HepG2 (cell line): ENCODE results near the gene TMEM145. TPM values are rescaled to one million over a fixed set of nuclear protein-coding genes. Genes with fewer than 3 reads are reported as not detected.

Experiments used
- ATAC-seq: fragments of 200-7000 bp; cut with Tn5 transposase; 3 replicates; pipeline ENCODE4 v1.9.1; 2020; ENCODE audit warnings: mild to moderate bottlenecking, moderate library complexity
- BruUV-seq: library from RNA; stranded (reverse); fragments of 400-500 nt; replicated peaks from 2 replicates; lab custom pipeline; 2021; lab: Mats Ljungman, UMichigan
- CTCF ChIA-PET: fragments of 300-600 bp; formaldehyde crosslinking; extraction: SDS; loops from one replicate; lab custom pipeline; 2021; ENCODE audit warnings: low total read pairs, inconsistent platforms, low intra/inter-chr PET ratio; lab: Yijun Ruan, JAX
- POLR2A ChIA-PET: fragments of 350-600 bp; sonication (Branson Sonifier 250); formaldehyde crosslinking; loops from one replicate; lab custom pipeline; 2020; ENCODE audit warnings: antibody characterized with exemption, inconsistent platforms; lab: Yijun Ruan, JAX
- DNase-seq: peaks from one replicate; pipeline ENCODE4 v3.0.0-alpha.2; 2015; ENCODE audit warnings: low spot score
- FAIRE-seq: peaks from 3 replicates; lab custom pipeline; 2011; peaks lifted over from hg19 to GRCh38; lab: Jason Lieb, UNC
- H2AFZ ChIP-seq: one replicate; pipeline ENCODE4 v1.6.1; 2011; ENCODE audit warnings: low read length, inconsistent platforms
- H3K27ac ChIP-seq: fragments of 300-600 bp; 3 replicates; pipeline ENCODE4 v1.8.0; 2011; ENCODE audit warnings: mixed run types, mild to moderate bottlenecking, mixed read lengths, low read length, inconsistent platforms; ENCODE audit not compliant: insufficient read depth; ENCODE audit errors: extremely low read length
- H3K27me3 ChIP-seq, 2 experiments: fragments of 200-600 bp in 1 of 2; 2 replicates in 1 of 2; 3 replicates in 1 of 2; pipeline versions ENCODE4 v1.6.0 to v1.8.0; 2011; ENCODE audit warnings: low read length in 2 of 2, mild to moderate bottlenecking in 2 of 2, moderate library complexity in 2 of 2, inconsistent platforms in 1 of 2; ENCODE audit not compliant: insufficient read depth in 2 of 2, control insufficient read depth in 1 of 2
- H3K36me3 ChIP-seq, 2 experiments: fragments of 200-600 bp in 1 of 2; replicated peaks in 1 of 2; 2 replicates in 1 of 2; 3 replicates in 1 of 2; pipeline versions ENCODE4 v1.5.1 to v1.8.0; 2011; ENCODE audit warnings: low read length in 2 of 2, inconsistent platforms in 1 of 2; ENCODE audit not compliant: insufficient read depth in 2 of 2, control insufficient read depth in 1 of 2
- H3K4me1 ChIP-seq: 2 replicates; pipeline ENCODE4 v1.5.1; 2012; ENCODE audit warnings: low read length, inconsistent platforms; ENCODE audit not compliant: insufficient read depth
- H3K4me2 ChIP-seq: 2 replicates; pipeline ENCODE4 v1.6.0; 2011; ENCODE audit warnings: low read depth, low read length, inconsistent platforms
- H3K4me3 ChIP-seq, 3 experiments: fragments of 200-600 bp in 1 of 3; sonication (generic), shearing (Covaris generic) in 1 of 3; replicated peaks in 1 of 3; 2 replicates each; pipeline ENCODE4 v1.5.1; 2011 to 2016; ENCODE audit warnings: low read length in 3 of 3, inconsistent platforms in 2 of 3, low read depth in 2 of 3, mild to moderate bottlenecking in 2 of 3, control low read depth in 1 of 3, mixed read lengths in 1 of 3; ENCODE audit not compliant: insufficient read depth in 1 of 3
- H3K79me2 ChIP-seq: one replicate; pipeline ENCODE4 v1.6.1; 2011; ENCODE audit warnings: low read length, inconsistent platforms; ENCODE audit not compliant: insufficient read depth
- H3K9ac ChIP-seq: 2 replicates; pipeline ENCODE4 v1.6.0; 2011; ENCODE audit warnings: mild to moderate bottlenecking, low read depth, low read length, inconsistent platforms; ENCODE audit not compliant: insufficient read depth
- H3K9me3 ChIP-seq: 2 replicates; pipeline ENCODE4 v1.5.1; 2012; ENCODE audit warnings: mild to moderate bottlenecking, low read length
- H4K20me1 ChIP-seq: 2 replicates; pipeline ENCODE4 v1.6.0; 2011; ENCODE audit warnings: inconsistent platforms, mild to moderate bottlenecking, low read length, moderate library complexity; ENCODE audit not compliant: insufficient read depth
- HNRNPH1 ChIP-seq: fragments of 200-400 bp; formaldehyde crosslinking; optimal IDR thresholded peaks from 2 replicates; pipeline ENCODE3; 2017; ENCODE audit warnings: mild to moderate bottlenecking, low read depth, low read length
- PHB2 ChIP-seq: fragments of 450-650 bp; IDR thresholded peaks from 2 replicates; pipeline ENCODE4 v1.6.1; 2018; ENCODE audit not compliant: partially characterized antibody
- RERE ChIP-seq: IDR thresholded peaks from 2 replicates; pipeline ENCODE4 v1.6.1; 2016; ENCODE audit warnings: low read depth, missing genetic modification reagents, missing compliant biosample characterization
- ZFAT ChIP-seq: sonication (generic); formaldehyde crosslinking; conservative IDR thresholded peaks from 2 replicates; pipeline ENCODE4 v1.8.1; 2023; ENCODE audit warnings: missing genetic modification reagents, inconsistent platforms
- ZKSCAN8 ChIP-seq: IDR thresholded peaks from 2 replicates; pipeline ENCODE4 v1.6.1; 2016; ENCODE audit warnings: borderline replicate concordance, missing genetic modification reagents, missing compliant biosample characterization
- ZNF20 ChIP-seq: sonication (generic); formaldehyde crosslinking; IDR thresholded peaks from 2 replicates; pipeline ENCODE4 v1.4.0; 2020; ENCODE audit warnings: mild to moderate bottlenecking, moderate library complexity, missing genetic modification reagents
- ZNF292 ChIP-seq: sonication (generic); formaldehyde crosslinking; IDR thresholded peaks from 2 replicates; pipeline ENCODE4 v1.8.1; 2022; ENCODE audit warnings: mild to moderate bottlenecking, low read depth, missing genetic modification reagents, borderline replicate concordance
- ZNF33B ChIP-seq: sonication (generic); formaldehyde crosslinking; IDR thresholded peaks from 2 replicates; pipeline ENCODE4 v1.5.1; 2020; ENCODE audit warnings: mild to moderate bottlenecking, missing genetic modification reagents
- ZNF503 ChIP-seq: sonication (generic); formaldehyde crosslinking; IDR thresholded peaks from 2 replicates; pipeline ENCODE4 v1.4.0; 2020; ENCODE audit warnings: missing genetic modification reagents
- ZNF530 ChIP-seq: sonication (generic); formaldehyde crosslinking; IDR thresholded peaks from 2 replicates; pipeline ENCODE4 v1.5.0; 2020; ENCODE audit warnings: low read depth, mild to moderate bottlenecking, missing genetic modification reagents
- ZNF543 ChIP-seq: sonication (generic); formaldehyde crosslinking; IDR thresholded peaks from 2 replicates; pipeline ENCODE4 v1.4.0; 2020; ENCODE audit warnings: mild to moderate bottlenecking, missing genetic modification reagents
- ZNF550 ChIP-seq: sonication (generic); formaldehyde crosslinking; IDR thresholded peaks from 2 replicates; pipeline ENCODE4 v1.4.0; 2020; ENCODE audit warnings: mild to moderate bottlenecking, missing genetic modification reagents, borderline replicate concordance
- WGBS: methylation state at CpG from one replicate; pipeline ENCODE4 v1.1.6; 2017; ENCODE audit warnings: low lambda C conversion rate; 5-methylcytosine and 5-hydroxymethylcytosine counted together
- in situ Hi-C: cut with HindIII; loops from 2 replicates; pipeline ENCODE4 v1.10.0; 2017; ENCODE audit warnings: low pct_unique_long_range_greater_than_20kb; ENCODE audit not compliant: extremely low pct_ligation_motif_present
- intact Hi-C: fragments of 100-400 bp; cut with micrococcal nuclease; formaldehyde crosslinking; loops from one replicate; pipeline ENCODE4 v1.10.0; 2022; ENCODE audit not compliant: unreplicated experiment
- polyA plus RNA-seq, 8 experiments: library from polyadenylated mRNA; depleted of rRNA in 3 of 8; stranded (reverse) in 7 of 8; unstranded in 1 of 8; fragments of >200 nt; fragmentation: Illumina TruSeq in 4 of 8; extraction: Trizol in 4 of 8; gene quantifications; 2 replicates each; pipeline versions ENCODE4 v1.2.1 to v1.2.3, GENCODE V29; 2011 to 2016; ENCODE audit warnings: low read depth in 4 of 8, missing spikeins in 1 of 8, mixed read lengths in 1 of 8; ENCODE audit not compliant: insufficient read depth in 1 of 8
- total RNA-seq, 5 experiments: library from RNA; depleted of rRNA; stranded (reverse); fragments of >200 nt; fragmentation: Illumina TruSeq; extraction: Trizol; gene quantifications; 2 replicates each; pipeline ENCODE4 v1.2.3, GENCODE V29; 2016; ENCODE audit warnings: low read depth in 1 of 5

The TMEM145 gene
- total and polyA plus RNA-seq, 2 of the 13 experiments (the other 11 are each of a cell fraction or from before 2014, with no cell fraction given): 0.07 to 5.1 TPM

GRCh38 chr19:42269478-42270345 lies 43.4 kb upstream of the TMEM145 start:
- WGBS: 16% methylated on average over 10 of the region's 10 CpGs
- ChIA-PET POLR2A (interaction anchor here (0.7 to 3.2 kb wide), 9 partner anchors 11 to 27 kb away, joined by 3 to 44 read pairs (median 3); no protein-coding TSS in a partner anchor), CTCF (no interaction called here)
- Histone ChIP-seq H3K9ac (peak overlapping the region; percentile 90), H3K4me3 (peak overlapping the region; percentile 73 to 81 (median 75)), H3K79me2 (peaks cover 19% of the 10 kb centered on the region), H3K36me3 (peaks cover 5 to 17% of the 10 kb centered on the region in 2 experiments; a peak in 3 of 5 replicates), H3K27ac (peak overlapping the region; percentile 76), H2AFZ (no peak overlapping the region), H3K9me3 (no peaks in the 10 kb centered on the region), H3K27me3 (no peaks in the 10 kb centered on the region; a peak in 1 of 5 replicates), H3K4me1 (peaks cover 29% of the 10 kb centered on the region), H4K20me1 (no peaks in the 10 kb centered on the region), H3K4me2 (peak overlapping the region; percentile 96)
- in situ Hi-C loops (no loop called here), intact Hi-C loops (loop anchor here (1.0 kb wide), 1 partner anchor 12 kb away; no protein-coding TSS in a partner anchor)
- FAIRE-seq (no peak), DNase-seq (no peak), ATAC-seq (no peak)
- TSS peak; percentile 46 for BruUV-seq
- TF ChIP-seq ZFAT (CRISPR knock-in tag) (no peak), RERE (no peak), PHB2 (no peak), ZNF550 (no peak), HNRNPH1 (no peak), ZNF530 (CRISPR knock-in tag) (no peak), ZKSCAN8 (CRISPR knock-in tag) (no peak), ZNF33B (CRISPR knock-in tag) (0 out of 2 replicates have a peak, but pooled peaks have one; percentile 54), ZNF20 (CRISPR knock-in tag) (0 out of 2 replicates have a peak, but pooled peaks have one; percentile 36), ZNF543 (CRISPR knock-in tag) (no peak), ZNF292 (CRISPR knock-in tag) (no peak), ZNF503 (CRISPR knock-in tag) (no peak)
